Neutrophil (primary cell): ENCODE measurements around the gene PTPN13.

ENCODE experiments used
- H3K27ac ChIP-seq: fragments of 200-600 bp; sonication (generic); 2 replicates; pipeline ENCODE4 v1.5.1; 2016; ENCODE audit warnings: mild to moderate bottlenecking, moderate library complexity
- H3K27me3 ChIP-seq: fragments of 200-600 bp; sonication (generic); 2 replicates; pipeline ENCODE4 v1.6.0; 2016; ENCODE audit warnings: mild to moderate bottlenecking
- H3K36me3 ChIP-seq: fragments of 200-600 bp; sonication (generic); 2 replicates; pipeline ENCODE4 v1.5.1; 2017
- H3K4me1 ChIP-seq, 2 experiments: fragments of 200-600 bp in 1 of 2; sonication (generic) in 1 of 2; 1 replicate in 1 of 2; 2 replicates in 1 of 2; pipeline versions ENCODE4 v1.5.1 to v1.6.1; 2013 to 2016; ENCODE audit warnings: low read depth in 1 of 2, low read length in 1 of 2, mild to moderate bottlenecking in 1 of 2, moderate library complexity in 1 of 2; ENCODE audit not compliant: control insufficient read depth in 1 of 2, insufficient read depth in 1 of 2
- H3K4me3 ChIP-seq, 2 experiments: fragments of 200-600 bp in 1 of 2; sonication (generic) in 1 of 2; 1 replicate in 1 of 2; 2 replicates in 1 of 2; pipeline ENCODE4 v1.5.1; 2013 to 2016; ENCODE audit warnings: low read depth in 1 of 2, low read length in 1 of 2, mild to moderate bottlenecking in 1 of 2, moderate library complexity in 1 of 2
- H3K9me3 ChIP-seq: fragments of 200-600 bp; sonication (generic); 2 replicates; pipeline ENCODE4 v1.5.1; 2016
- CTCF ChIP-seq: fragments of 200-600 bp; sonication (generic); IDR thresholded peaks from 2 replicates; pipeline ENCODE4 v1.5.1; 2016; ENCODE audit warnings: antibody characterized with exemption

The PTPN13 gene

GRCh38 chr4:86835677-86836076, 241.6 kb downstream of the PTPN13 start:
- H3K27me3 ChIP-seq = no peaks in the 10 kb centered on the region
- no peaks in the 10 kb centered on the region for H3K4me1 ChIP-seq
- no peaks in the 10 kb centered on the region for H3K9me3 ChIP-seq
- no peak overlapping the region for H3K4me3 ChIP-seq
- TF ChIP-seq CTCF = no peak
- no peaks in the 10 kb centered on the region for H3K36me3 ChIP-seq
- H3K27ac ChIP-seq = no peak overlapping the region

GRCh38 chr4:86837691-86838503, 243.8 kb downstream of the PTPN13 start:
- Histone ChIP-seq H3K4me1 (no peaks in the 10 kb centered on the region), H3K36me3 (no peaks in the 10 kb centered on the region), H3K4me3 (no peak overlapping the region), H3K9me3 (no peaks in the 10 kb centered on the region), H3K27me3 (no peaks in the 10 kb centered on the region), H3K27ac (no peak overlapping the region)
- TF ChIP-seq CTCF = no peak

- Histone ChIP-seq H3K9me3 (no peaks in the 10 kb centered on the region), H3K4me1 (no peaks in the 10 kb centered on the region), H3K4me3 (no peak overlapping the region), H3K36me3 (no peaks in the 10 kb centered on the region), H3K27me3 (no peaks in the 10 kb centered on the region), H3K27ac (no peak overlapping the region)
- TF ChIP-seq CTCF = no peak
Measured at GRCh38 chr4:86840858-86841257, 246.7 kb downstream of the PTPN13 start.

- no peaks in the 10 kb centered on the region for H3K27me3 ChIP-seq
- no peaks in the 10 kb centered on the region for H3K36me3 ChIP-seq
- no peak overlapping the region for H3K27ac ChIP-seq
- H3K4me3 ChIP-seq = no peak overlapping the region
- H3K4me1 ChIP-seq = no peaks in the 10 kb centered on the region
- no peaks in the 10 kb centered on the region for H3K9me3 ChIP-seq
- no peak for TF ChIP-seq CTCF
Measured at GRCh38 chr4:86841309-86841708, 247.2 kb downstream of the PTPN13 start.

- no peak overlapping the region for H3K4me3 ChIP-seq
- H3K27ac ChIP-seq = no peak overlapping the region
- H3K4me1 ChIP-seq = no peaks in the 10 kb centered on the region
- no peaks in the 10 kb centered on the region for H3K36me3 ChIP-seq
- H3K27me3 ChIP-seq = no peaks in the 10 kb centered on the region
- TF ChIP-seq CTCF = no peak
- H3K9me3 ChIP-seq = no peaks in the 10 kb centered on the region
Measured at GRCh38 chr4:86845593-86845992, 251.5 kb downstream of the PTPN13 start.
